ENCODE results near the gene STARD3. TPM values are rescaled to one million over a fixed set of nuclear protein-coding genes. Genes with fewer than 3 reads are reported as not detected.
A peak's percentile ranks its signal among the peaks of the same experiment; 100 is the strongest.

The STARD3 gene
- total and polyA plus RNA-seq, 12 donors = 14.2 to 46.1 (median 19.9) TPM

GRCh38 chr17:39631403-39631802 lies 5.5 kb upstream of the STARD3 start:
- peaks cover 10 to 43% (median 26%) of the 10 kb centered on the region in 7 donors for H3K27me3 ChIP-seq

GRCh38 chr17:39632153-39632941 lies 4.6 kb upstream of the STARD3 start:
- DNase-seq (no peak), ATAC-seq (no peak)
- 59 to 69% methylated on average over 13 of the region's 13 CpGs for WGBS, 2 donors
- Histone ChIP-seq H3K4me1 (peaks cover 6 to 32% (median 12%) of the 10 kb centered on the region in 9 donors), H3K9me3 (no peaks in the 10 kb centered on the region), H3K4me3 (no peak overlapping the region), H3K36me3 (no peaks in the 10 kb centered on the region), H3K27me3 (peaks cover under 1 to 34% (median 16%) of the 10 kb centered on the region in 7 donors), H3K27ac (no peak overlapping the region)
- intact Hi-C loops (cut with DNase I) = loop anchor here in 3 of 10 donors (5.0 kb wide), 2 partner anchors 40 to 115 kb away; no protein-coding TSS in a partner anchor
- TF ChIP-seq CTCF (IDR thresholded peaks at IDR 0.05) = no peak

More at GRCh38 chr17:39631403-39631802, 5.5 kb upstream of the STARD3 start:
- DNase-seq (no peak), ATAC-seq (no peak)
- intact Hi-C loops (cut with DNase I) = loop anchor here in 3 of 10 donors (5.0 kb wide), 2 partner anchors 41 to 116 kb away; no protein-coding TSS in a partner anchor
- H3K4me3 ChIP-seq = no peak overlapping the region
- TF ChIP-seq CTCF (IDR thresholded peaks at IDR 0.05) = no peak
- peaks cover 4 to 37% (median 13%) of the 10 kb centered on the region in 9 donors for H3K4me1 ChIP-seq
- H3K36me3 ChIP-seq = no peaks in the 10 kb centered on the region
- WGBS, 2 donors = 39 to 42% methylated on average over 6 of the region's 6 CpGs
- no peaks in the 10 kb centered on the region for H3K9me3 ChIP-seq
- H3K27ac ChIP-seq = no peak overlapping the region

- TF ChIP-seq CTCF (IDR thresholded peaks at IDR 0.05) = no peak
- 66 to 80% methylated on average over 8 of the region's 8 CpGs for WGBS, 2 donors
- no peaks in the 10 kb centered on the region for H3K36me3 ChIP-seq
- no peaks in the 10 kb centered on the region for H3K9me3 ChIP-seq
- H3K27me3 ChIP-seq = peaks cover 0 to 21% (median 3%) of the 10 kb centered on the region in 7 donors
- H3K4me3 ChIP-seq = no peak overlapping the region
- H3K4me1 ChIP-seq = peaks cover 6 to 43% (median 22%) of the 10 kb centered on the region in 9 donors
- no peak for DNase-seq
- no peak for ATAC-seq
- H3K27ac ChIP-seq = no peak overlapping the region
- intact Hi-C loops (cut with DNase I) = loop anchor here in 3 of 10 donors (5.0 kb wide), 2 partner anchors 39 to 114 kb away; no protein-coding TSS in a partner anchor
Measured at GRCh38 chr17:39633570-39634183, 3.3 kb upstream of the STARD3 start.

- Histone ChIP-seq H3K27me3 (peaks cover 0 to 13% (median 0%) of the 10 kb centered on the region in 7 donors), H3K27ac (no peak overlapping the region), H3K9me3 (no peaks in the 10 kb centered on the region), H3K4me3 (no peak overlapping the region), H3K4me1 (peaks cover 6 to 50% (median 30%) of the 10 kb centered on the region in 9 donors), H3K36me3 (no peaks in the 10 kb centered on the region)
- no peak for DNase-seq
- intact Hi-C loops (cut with DNase I) = loop anchor here in 3 of 10 donors (5.0 kb wide), 2 partner anchors 38 to 113 kb away; no protein-coding TSS in a partner anchor
- peak; percentile 70 to 82 (median 76) for TF ChIP-seq CTCF (IDR thresholded peaks at IDR 0.05)
- no peak for ATAC-seq
- WGBS, 2 donors = 50% methylated on average over 2 of the region's 2 CpGs
Measured at GRCh38 chr17:39634384-39634871, 2.5 kb upstream of the STARD3 start.

All from heart right ventricle (tissue), 16 donors.